Adrenal gland (tissue), 5 donors: ENCODE measurements around the gene PLOD3.

Experiments
- CTCF ChIP-seq, 6 experiments: fragments of 450-650 bp in 4 of 6; fragments of 200-600 bp in 2 of 6; sonication (generic) in 1 of 6; IDR thresholded peaks; 1 replicate in 5 of 6; 2 replicates in 1 of 6; pipeline versions ENCODE4 v1.5.1 to v1.8.0; 2016 to 2021; ENCODE audit warnings: antibody characterized with exemption in 6 of 6, mild to moderate bottlenecking in 2 of 6, moderate library complexity in 1 of 6
- POLR2A ChIP-seq, 2 donors: fragments of 450-650 bp; IDR thresholded peaks; one replicate each; pipeline ENCODE4 v1.6.1; 2017; ENCODE audit warnings: antibody characterized with exemption in 2 of 2, mild to moderate bottlenecking in 2 of 2, moderate library complexity in 1 of 2
- donor health status: DM: no; HTN: no; CAD: no.

DNA sequence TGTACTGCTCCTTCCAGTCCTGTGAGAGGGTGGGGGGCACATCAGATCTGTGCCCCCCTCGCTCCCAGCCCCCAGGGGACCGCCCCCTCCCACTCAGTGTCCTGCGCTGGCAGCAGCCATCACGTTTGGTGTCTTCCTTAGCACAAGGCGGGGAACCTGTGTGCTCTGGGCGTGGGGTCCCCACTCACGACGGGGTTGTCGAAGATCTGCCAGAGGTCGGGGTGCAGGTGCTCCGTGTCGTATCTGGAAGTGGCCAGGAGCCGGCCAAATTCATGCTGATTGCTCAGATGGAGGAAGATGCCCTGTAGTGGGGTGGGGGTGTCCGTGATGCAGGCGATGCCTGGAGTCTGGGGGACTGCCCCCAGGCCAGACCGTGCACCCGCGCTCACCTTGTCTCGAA is 7.2 kb downstream of the PLOD3 start:
- TF ChIP-seq CTCF (IDR thresholded peaks at IDR 0.05), result no peak
- no peak for TF ChIP-seq POLR2A (IDR thresholded peaks at IDR 0.05)
